Measurements from ENCODE around the gene CUL4A.

DNA sequence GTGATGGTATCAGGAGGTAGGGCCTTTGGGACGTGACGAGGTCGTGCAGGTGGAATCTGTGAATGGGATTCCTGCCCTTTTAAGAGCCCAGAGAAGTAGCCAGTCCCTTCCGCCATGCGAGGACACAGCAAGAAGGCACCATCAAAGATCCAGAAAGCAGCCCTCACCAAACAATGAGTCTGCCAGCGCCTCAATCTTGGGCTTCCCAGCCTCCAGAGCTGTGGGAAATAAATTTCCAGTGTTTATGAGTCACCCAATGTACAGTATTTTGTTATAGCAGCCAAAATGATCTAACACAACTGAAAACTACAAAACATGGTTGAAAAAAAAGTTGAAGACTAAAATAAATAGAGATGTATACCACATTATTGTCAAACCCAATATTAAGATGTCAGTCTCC is 70.7 kb downstream of the CUL4A start:
- TF ChIP-seq, protein P1, sequence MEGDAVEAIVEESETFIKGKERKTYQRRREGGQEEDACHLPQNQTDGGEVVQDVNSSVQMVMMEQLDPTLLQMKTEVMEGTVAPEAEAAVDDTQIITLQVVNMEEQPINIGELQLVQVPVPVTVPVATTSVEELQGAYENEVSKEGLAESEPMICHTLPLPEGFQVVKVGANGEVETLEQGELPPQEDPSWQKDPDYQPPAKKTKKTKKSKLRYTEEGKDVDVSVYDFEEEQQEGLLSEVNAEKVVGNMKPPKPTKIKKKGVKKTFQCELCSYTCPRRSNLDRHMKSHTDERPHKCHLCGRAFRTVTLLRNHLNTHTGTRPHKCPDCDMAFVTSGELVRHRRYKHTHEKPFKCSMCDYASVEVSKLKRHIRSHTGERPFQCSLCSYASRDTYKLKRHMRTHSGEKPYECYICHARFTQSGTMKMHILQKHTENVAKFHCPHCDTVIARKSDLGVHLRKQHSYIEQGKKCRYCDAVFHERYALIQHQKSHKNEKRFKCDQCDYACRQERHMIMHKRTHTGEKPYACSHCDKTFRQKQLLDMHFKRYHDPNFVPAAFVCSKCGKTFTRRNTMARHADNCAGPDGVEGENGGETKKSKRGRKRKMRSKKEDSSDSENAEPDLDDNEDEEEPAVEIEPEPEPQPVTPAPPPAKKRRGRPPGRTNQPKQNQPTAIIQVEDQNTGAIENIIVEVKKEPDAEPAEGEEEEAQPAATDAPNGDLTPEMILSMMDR (IDR thresholded peaks at IDR 0.05): no peak
- TF ChIP-seq EZH2 (IDR thresholded peaks at IDR 0.05) (no peak), EZH2phosphoT487 (IDR thresholded peaks at IDR 0.05) (no peak)

Measured in neural progenitor cell (in vitro differentiated cells).